Activated CD8-positive, alpha-beta memory T cell treated with anti-CD3 and anti-CD28 coated beads, Interleukin-2, amount 50 U/mL, for 24 hours (primary cell): Measurements from ENCODE around the gene PALM3.
"Not testable (repeated sequence)": the region's sequence is repeated elsewhere in the genome, so short reads cannot be mapped to it uniquely, and the experiment has no call there.

ENCODE experiments used
- DNase-seq: peaks from one replicate; pipeline ENCODE4 v3.0.0-alpha.2; 2020; ENCODE audit errors: extremely low read depth

The PALM3 gene

DNA sequence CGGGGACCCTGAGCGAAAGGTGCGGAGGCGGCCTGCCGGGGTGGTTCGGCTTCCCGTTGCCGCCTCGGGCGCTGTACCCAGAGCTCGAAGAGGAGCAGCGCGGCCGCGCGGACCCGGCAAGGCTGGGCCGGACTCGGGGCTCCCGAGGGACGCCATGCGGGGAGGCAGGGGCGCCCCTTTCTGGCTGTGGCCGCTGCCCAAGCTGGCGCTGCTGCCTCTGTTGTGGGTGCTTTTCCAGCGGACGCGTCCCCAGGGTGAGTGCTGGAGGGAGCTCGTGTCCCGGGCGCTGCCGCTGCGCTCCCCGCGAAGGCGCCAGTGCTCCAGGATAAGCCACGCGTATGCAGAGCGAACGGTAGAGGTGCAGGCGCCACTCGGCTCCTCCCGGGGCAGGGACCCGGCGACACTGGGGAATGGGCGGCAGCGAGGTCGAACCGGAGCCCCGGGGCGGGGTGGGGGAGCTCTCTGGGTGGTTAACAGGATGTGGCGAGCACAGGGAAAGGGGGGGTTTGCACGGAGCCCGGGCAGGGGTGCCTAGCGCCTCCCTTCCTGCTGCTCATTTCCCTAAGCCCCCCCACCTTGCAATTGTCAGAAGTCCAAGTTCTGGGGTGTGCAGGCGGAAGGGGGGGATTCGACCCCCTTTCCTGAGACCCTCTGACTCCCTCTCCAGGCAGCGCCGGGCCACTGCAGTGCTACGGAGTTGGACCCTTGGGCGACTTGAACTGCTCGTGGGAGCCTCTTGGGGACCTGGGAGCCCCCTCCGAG lies 30.0 kb downstream of the PALM3 start, which contains the start of gene IL27RA:
IL27RA (plus strand) TSS at position 44 of the 762 bp plus-strand sequence; CDS start at position 155, 111 bp downstream.
- peak; percentile 47 for DNase-seq

DNA sequence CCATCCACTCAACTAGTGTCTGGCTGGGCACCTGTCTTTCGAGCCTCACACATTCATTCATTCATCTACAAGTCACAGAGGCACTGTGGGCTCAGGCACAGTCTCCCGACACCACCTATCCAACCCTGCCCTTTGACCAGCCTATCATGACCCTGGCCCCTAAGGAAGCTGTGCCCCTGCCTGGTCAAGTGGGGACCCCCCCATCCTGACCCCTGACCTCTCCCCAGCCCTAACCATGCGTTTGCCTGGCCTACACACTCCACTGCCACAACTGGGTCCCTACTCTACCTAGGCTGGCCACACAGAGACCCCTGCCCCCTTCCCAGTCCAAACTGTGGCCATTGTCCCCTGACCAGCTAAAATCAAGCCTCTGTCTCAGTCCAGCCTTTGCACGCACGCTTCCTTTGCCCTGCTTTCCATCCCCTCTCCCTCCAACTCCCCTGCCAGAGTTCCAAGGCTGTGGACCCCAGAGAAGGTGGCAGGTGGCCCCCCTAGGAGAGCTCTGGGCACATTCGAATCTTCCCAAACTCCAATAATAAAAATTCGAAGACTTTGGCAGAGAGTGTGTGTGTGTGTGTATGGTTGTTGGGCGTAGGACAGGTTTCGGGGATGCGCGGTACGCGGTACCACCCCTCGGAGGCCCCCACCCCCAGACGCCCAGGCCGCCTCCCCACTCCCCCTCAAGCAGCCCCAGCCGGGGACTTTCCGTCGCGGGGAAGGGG lies 30.7 kb downstream of the PALM3 start:
- DNase-seq = peak; percentile 51

DNA sequence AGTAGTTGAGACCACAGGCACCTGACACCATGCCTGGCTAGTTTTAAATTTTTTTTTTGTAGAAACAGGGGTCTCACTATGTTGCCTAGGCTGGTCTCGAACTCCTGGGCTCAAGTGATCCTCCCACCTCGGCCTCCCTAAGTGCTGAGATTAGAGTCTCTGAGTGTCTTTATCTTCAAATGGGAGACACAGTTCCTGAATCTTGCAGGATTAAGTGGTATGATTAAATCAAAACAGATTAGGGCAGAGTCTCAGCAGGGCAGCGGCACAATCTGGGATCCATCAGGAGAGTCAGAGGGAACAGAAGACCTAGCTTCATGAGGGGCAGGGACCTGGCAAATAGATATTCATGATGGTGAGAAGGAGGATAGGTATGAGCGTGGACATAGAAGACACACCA lies 33.0 kb downstream of the PALM3 start:
- no peak for DNase-seq

GRCh38 chr19:14027856-14028450 lies 33.9 kb downstream of the PALM3 start, which contains the start of gene RLN3:
TSS of gene RLN3 (plus strand) at chr19:14028148. CDS start at chr19:14028205, 57 bp downstream.
- DNase-seq = no peak

DNA sequence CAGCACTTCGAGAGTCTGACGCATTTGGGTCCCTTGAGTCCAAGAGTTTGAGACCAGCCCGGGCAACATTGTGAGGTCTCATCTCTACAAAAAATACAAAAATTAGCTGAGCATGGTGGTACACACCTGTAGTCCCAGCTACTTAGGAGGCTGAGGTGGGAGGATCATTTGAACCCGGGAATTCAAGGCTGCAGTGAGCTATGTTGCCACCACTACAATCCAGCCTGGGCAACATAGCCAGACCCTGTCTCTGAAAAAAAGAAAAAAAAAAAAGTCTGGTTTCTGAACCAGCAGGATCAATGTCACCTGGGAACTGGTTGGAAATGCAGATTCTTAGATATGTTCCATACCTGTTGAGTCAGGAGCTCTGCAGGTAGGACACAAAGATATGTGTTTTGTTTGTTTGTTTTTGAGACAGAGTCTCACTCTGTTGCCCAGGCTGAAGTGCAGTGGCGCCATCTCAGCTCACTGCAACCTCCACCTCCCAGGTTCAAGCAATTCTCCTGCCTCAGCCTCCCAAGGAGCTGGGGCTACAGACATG lies 35.2 kb downstream of the PALM3 start:
- DNase-seq = not testable (repeated sequence)

GRCh38 chr19:14023404-14024235 lies 38.3 kb downstream of the PALM3 start:
- no peak for DNase-seq

DNA sequence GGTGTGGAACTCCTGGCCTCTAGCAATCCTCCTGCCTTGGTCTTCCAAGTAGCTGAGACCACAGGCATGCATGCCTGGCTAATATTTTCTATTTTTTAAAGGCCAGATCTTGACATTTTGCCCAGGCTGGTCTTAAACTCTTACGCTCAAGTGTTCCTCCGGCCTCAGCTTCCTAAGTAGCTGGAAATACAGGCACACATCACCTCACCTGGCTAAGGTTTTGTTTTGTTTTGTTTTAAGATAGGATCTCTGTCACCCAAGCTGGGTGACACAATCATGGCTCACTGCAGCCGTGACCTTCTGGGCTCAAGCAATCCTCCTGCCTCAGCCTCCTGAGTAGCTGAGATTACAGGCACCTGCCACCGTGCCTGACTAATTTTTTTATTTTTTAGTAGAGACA lies 39.4 kb downstream of the PALM3 start:
- no peak for DNase-seq

GRCh38 chr19:14021474-14021873 lies 40.4 kb downstream of the PALM3 start:
- DNase-seq = no peak

GRCh38 chr19:14019739-14020138 lies 42.1 kb downstream of the PALM3 start:
- DNase-seq = not testable (repeated sequence)

DNA sequence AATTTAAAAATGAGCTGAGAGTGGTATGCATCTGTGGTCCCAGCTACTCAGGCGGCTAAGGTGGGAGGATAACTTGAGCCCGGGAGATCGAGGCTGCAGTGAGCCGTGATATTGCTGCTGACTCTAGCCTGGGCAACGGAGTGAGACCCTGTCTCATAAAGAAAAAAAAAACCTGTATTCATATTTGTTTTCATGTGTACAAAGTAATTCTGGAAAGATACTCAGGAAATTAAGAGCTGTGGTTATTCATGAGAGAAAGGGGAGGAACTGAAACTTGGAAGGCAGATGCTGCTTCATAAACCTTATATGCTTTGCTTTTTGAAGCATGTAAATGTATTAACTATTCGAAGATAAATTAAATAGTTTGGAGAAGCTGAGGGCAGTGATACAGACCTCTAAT lies 42.8 kb downstream of the PALM3 start:
- DNase-seq = no peak

GRCh38 chr19:14015524-14016035 lies 46.3 kb downstream of the PALM3 start:
- DNase-seq = no peak

DNA sequence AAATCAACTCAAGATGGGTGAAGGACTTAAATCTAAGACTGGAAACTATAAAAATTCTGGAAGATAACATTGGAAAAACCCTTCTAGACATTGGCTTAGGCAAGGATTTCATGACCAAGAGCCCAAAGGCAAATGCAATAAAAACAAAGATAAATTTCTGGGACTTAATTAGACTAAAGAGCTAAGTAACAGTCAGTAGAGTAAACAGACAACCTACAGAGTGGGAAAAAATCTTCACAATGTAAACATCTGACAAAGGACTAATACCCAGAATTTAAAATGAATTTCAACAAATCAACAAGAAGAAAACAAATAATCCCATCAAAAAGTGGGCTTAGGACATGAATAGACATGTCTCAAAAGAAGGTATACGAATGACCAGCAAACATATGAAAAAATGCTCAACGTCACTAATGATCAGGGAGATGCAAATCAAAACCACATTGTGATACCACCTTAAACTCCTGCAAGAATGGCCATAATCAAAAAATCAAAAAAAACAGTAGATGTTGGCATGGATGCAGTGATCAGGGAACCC lies 49.4 kb downstream of the PALM3 start:
- no peak for DNase-seq

DNA sequence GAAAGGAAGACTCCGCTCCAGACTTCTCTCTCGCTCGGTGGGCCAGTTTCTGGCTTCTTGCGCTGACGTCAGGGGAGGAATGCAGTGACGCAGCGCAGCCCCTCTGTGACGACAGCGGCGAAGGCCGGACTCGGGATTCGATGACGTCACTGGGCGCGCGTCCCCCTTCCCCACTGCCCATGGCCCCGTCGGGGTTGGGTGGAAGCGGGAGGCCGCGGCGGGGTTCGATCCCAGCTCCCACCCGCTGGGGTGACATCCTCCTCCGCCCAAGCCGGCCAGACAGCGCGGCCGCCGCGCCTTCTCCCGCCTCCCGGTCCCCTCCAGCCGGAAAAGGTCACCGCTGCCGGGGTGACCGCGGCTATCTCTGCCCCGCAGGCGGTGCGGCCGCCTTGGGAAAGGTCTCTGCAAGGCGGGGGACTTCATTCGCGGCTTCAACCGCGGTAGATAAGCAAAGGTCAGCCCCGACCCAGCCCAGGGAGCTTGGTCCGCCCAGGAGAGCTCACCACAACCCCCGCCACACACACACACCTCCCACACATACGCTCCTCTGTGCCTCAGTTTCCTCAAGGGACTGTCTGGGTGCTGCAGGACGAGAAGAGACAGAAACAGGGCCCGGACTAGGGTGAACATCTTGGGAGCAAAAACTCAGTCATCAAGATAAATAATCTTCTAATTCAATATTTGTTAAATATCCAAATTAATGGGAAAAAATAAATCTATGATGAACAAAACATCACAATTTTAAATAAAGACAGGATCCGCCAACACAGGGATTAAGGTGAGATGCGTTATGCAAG lies 54.9 kb downstream of the PALM3 start:
- DNase-seq = no peak

DNA sequence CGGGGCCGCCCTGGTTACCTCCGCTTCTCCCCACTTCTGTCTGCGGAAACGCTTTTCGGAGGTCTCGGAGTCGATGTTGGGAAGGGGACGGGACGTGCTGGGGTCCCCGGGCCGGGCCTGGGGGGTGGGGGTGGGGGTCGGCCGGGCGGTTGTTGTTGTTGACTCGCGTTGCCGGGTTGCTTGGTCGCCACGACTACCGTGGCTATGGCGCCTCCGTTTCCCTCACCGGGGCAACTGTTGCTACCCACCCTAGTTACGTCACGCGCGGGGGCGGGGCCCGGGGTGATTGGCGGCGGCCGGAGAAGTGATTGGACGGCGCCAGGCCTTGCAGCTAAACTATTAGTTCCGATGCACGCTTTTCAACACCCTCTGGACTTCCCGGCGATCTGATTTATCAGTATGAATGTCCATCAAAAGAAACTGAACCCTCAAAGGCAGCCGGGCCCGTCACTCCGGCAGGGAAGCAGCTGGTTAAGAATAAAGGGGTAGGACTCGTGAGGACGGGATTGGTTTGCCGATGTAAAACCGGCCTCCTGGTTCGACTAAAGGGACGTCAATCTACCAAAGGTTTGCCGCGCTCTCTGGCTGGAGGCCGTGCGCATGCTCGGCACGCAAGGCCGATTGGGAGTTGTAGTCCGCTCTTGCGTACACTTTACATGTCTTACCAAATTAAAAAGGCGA lies 55.7 kb downstream of the PALM3 start, which contains the start of gene RFX1:
RFX1 (minus strand) TSS at position 236 of the 681 bp plus-strand sequence. CDS start 12,477 bp downstream, outside the sequence.
- DNase-seq = peak; percentile 100

DNA sequence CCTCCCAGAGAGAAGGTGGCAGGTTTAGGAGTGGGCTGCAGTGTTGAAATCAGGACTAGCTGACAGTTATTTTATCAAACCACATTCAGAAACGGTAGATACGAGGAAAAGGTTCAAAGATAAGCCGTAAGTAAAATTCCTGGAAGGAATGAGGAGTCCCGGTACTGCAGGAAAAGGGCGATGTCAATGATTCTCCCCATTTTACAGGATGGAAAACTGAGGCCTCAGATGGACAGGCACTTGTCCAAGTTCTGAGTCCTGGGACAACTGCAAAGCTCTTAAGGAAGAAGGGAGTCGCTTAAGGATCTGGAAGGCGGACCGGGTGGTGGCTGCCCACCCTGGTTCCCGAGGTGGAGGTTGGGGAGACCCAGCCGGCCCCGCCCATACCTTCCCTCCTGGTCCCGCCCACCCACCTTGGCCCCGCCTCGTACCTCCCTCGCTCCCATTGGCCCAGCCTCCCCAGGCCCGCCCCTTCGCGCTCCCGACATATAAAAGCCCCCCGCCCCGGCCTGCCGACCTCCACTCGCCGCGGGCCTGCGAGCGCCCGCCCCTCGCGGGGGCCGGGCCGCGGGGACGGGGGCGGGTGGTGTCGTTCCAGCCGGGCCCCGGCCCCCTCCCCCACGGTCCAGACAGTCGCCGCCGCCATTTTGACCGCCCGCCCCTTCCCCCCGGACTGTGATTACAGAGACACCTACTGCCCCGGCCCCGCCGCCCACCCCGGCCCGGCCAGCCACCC lies 56.4 kb downstream of the PALM3 start:
- DNase-seq = peak; percentile 78

GRCh38 chr19:14004619-14005348 lies 57.1 kb downstream of the PALM3 start:
- no peak for DNase-seq
